ENCODE measurements around the gene TAS2R1.
"Not testable (repeated sequence)": the region's sequence is repeated elsewhere in the genome, so short reads cannot be mapped to it uniquely, and the experiment has no call there.

The TAS2R1 gene

DNA sequence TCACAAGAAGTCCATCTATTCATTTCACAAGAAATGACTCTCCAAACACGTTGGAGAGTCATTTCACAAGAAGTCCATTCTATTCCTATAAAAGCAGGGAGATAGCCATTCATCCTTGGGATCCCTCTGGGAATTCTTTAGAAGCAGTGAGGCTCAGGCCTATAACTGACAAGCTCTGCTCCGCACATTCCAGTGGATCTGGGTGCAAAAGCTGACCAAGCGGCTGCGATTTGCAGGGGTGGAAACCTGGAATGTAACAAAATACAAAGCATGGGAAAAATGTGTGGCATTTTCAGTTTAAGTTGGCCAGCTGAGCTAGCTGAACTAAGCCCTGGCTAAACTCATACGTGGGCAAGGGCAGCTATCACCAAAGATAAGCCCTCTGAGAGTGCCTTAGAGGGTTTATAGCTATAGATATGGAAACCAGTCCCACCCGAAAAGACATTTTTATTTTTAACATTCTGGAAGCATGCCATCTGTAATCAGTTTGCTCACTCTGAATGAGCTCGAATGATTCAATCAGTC, 8.7 kb downstream of the TAS2R1 start:
- no peak for DNase-seq

- DNase-seq = no peak
These were observed 10.6 kb downstream of the TAS2R1 start for GRCh38 chr5:9619331-9620092.

GRCh38 chr5:9617739-9618504, 12.2 kb downstream of the TAS2R1 start:
- no peak for DNase-seq

DNA sequence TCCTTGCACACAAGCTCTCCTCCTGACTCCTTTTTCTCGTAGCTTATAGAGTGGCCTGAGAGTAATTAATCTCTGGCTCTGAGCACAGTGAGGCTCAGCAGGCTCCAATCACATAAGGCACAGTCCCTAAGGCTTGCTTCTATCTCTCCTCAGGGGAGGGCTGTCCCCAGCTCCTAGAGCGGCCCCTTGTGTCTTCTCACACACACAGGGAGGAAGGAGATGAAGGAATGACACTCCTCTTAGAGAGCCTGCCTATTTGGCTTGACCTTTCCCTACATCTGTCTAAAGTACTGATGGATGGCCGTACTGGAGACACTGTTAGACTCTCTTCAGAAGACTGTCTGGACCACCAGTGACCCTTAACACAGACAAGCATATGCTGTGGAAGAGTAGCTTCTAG, 12.9 kb downstream of the TAS2R1 start:
- no peak for DNase-seq

- no peak for DNase-seq
These were observed 14.8 kb downstream of the TAS2R1 start for GRCh38 chr5:9615331-9615730.

DNA sequence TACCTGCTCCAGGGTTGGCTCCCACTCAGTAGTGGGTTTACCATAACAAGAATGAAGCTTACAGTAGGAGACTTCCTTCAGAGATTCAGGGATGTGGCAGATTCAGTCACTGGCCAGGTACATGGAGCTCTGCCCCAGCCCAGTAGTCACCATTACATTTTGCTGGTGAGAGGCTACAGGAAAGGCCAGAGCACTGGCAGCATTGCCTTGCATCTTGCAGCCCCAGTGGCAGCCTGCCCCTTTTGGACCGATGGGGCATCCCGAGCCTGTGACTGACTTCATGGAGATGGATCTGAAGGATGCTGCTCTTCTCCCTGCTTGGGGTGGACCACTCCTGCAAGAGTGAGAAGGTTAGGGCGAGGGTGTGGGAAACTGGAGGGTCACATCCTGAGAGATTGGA, 16.8 kb downstream of the TAS2R1 start:
- no peak for DNase-seq

DNA sequence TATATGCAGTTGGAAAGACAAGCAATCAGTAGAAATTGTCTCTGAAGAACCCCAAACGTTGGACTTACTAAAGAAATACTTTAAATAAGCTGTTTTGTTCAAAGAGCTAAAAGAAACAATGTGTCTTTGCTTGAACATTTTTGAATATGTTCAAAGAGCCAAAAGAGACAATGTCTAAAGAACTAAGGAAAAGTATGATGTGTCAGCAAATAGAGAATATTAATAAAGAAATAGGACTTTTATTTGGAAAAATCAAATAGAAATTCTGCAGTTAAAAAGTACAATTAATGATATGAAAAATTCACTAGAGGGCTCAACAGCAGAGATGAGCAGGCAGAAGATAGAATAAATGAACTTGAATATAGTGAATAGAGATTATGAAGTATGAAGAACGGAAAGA, 19.2 kb downstream of the TAS2R1 start:
- no peak for DNase-seq

DNA sequence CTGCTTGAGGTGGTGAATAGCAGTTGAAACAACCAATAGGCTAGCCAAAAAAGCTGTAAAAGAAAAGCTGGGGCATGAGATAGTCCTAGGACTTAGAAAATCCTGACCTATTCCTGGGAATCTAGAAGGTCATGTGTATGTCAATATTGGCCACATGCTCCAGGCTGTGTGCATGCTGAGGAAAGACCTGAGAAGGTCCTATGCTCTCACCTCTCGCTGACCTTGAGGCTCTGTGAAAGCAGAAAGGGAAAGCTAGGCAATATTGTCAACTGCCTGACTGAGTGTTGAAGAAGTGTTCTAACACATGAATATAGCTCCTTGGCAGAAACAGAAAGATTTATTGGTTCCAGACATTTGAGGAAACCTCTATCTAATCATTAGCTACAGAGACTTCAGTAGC, 19.8 kb downstream of the TAS2R1 start:
- no peak for DNase-seq

DNA sequence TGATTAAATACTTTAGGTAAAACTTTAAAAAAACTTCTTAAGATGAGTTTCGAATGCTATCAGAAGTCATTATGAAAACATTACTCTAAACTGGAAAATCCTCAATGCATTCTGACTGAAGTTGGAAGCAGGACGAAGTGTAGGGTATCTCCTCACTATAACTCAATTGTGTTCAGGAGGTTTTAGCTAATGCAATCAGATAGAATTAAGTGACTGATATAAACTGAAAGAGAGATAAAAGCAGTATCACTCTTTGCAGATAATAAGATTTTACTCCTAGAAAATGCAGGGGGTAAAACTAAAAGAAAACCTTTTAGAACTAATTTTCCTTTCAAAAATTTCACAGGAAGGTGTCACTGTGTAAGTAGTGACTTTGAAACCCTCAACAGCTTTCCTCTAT, 22.1 kb downstream of the TAS2R1 start:
- no peak for DNase-seq

GRCh38 chr5:9605041-9605838, 24.9 kb downstream of the TAS2R1 start:
- no peak for DNase-seq

DNA sequence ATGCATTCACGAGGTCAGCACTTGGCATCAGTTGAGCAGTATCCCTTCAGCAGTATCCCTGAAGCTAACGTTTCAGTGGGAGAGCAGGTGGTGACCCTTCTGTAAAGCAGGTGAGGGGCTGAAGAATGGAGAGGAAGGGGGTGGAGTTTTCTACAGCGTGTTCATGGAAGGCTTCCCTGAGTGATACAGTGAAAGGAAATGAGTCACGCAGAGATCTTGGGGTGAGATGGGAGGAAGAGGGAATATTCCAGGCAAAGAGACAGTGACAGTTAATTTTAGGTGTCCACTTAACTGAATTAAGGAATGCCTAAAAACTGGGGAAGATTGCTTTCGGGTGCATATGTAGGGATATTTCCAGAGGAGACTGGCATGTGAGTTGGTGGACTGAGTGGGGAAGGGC, 25.7 kb downstream of the TAS2R1 start:
- DNase-seq = no peak

DNA sequence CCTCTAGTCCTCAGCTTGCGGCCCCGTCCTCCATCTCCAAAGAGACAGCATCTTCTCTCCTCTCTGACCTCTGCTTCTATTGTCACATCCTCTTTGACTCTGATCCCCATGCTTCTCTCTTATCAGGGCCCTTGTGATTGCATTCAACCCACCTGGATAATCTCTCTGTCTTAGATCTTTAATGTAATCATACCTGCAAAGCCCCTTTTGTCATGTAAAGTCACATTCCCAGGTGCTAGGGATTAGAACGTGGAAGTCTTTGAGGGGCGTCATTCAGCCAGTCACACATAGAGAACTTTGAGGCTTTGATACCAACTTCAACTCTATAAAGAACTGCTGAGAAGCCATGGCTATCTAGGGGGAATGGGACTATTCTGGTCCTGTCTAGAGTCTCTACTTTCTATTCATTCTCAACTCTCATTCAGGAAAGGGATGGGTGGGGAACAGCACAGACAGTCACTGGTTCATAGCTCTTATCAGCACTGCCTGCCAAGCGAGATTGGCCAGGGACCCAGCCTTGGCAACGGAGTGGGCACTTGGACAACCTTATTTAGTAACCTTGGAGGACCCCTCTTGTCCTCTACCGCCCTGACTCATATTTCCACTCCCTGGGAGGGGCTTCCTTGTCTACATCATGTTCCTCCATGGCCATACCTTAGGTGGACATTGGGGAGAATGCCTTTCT, 29.0 kb downstream of the TAS2R1 start:
- no peak for DNase-seq

DNA sequence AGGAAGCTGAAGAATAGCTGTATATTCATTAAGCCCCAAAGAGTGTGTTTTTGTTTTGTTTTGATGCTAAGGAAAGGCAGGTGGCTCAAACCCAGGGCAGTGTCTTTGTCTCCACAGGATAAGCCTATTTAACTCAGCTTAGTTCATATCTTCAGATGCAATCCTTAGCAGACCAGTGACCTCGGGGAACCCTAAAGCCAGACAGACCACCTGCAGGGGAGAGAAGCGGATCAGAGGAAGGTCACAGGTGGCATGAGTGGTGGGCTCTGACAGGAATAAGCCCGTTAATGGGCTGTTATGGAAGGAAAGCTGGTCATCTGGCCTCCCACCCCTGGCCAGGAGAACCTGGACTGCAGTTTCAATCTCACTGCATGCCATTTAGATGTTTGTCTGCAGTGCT, 30.8 kb downstream of the TAS2R1 start:
- no peak for DNase-seq

DNA sequence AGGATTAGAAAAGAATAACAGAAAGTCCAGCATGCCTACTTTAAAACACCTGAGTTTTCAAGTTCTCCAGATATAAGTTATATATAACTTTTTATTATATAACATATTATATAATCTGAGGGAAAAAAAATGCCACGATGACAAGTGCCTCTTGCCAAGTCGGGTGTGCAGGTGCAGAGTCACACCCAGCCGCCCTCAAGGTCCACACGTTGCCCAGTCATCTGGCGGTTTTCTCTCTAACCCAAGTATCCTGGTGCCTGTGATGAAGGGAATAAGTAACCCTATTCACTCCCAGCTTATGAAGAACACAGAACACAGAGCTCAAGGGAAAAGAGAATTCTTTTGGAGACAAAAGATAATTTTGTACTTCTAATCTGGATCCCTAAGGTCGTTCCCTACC, 31.8 kb downstream of the TAS2R1 start:
- DNase-seq = not testable (repeated sequence)

DNA sequence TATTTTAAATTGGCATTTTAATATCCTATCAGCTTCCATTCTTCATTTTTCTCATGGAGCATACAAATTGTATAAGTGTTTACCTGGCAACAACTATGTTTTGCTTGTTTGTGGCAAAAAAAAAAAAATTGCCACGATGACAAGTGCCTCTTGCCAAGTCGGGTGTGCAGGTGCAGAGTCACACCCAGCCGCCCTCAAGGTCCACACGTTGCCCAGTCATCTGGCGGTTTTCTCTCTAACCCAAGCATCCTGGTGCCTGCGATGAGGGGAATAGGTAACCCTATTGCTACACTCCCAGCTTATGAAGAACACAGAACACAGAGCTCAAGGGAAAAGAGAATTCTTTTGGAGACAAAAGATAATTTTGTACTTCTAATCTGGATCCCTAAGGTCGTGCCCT, 32.8 kb downstream of the TAS2R1 start:
- not testable (repeated sequence) for DNase-seq

GRCh38 chr5:9596824-9597223, 33.3 kb downstream of the TAS2R1 start:
- DNase-seq = no peak

DNA sequence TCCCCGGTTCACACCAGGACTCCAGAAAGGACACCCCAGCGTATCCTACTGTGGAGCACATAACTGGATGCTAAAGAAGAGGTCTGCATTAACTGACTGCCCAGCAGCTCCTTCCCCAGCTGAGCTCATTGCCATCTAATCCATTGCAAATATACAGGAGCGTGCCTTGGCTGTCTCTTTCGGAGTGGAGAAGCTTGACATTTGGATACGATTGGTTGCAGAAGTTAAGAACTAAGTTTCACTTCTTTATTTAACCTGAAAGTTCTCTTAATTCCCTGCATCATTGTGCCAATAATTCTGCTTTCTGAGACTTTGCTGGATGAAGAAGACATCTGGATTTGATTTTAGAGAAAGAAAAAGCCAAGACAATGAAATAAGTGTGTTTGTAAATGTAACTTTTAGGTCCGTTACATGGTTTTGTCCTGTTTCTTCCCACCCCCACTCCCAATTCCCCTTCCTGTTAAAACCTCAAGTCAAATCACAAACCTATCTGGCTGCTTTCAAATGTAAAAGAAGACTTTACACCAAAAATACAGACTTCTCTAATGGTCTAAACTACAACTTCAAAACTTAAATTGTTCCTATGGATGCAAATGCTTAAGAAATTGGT, 33.9 kb downstream of the TAS2R1 start:
- DNase-seq = no peak

- no peak for DNase-seq
These were observed 35.2 kb downstream of the TAS2R1 start for GRCh38 chr5:9594913-9595312.

- DNase-seq = no peak
These were observed 40.9 kb downstream of the TAS2R1 start for GRCh38 chr5:9589049-9589835.

DNA sequence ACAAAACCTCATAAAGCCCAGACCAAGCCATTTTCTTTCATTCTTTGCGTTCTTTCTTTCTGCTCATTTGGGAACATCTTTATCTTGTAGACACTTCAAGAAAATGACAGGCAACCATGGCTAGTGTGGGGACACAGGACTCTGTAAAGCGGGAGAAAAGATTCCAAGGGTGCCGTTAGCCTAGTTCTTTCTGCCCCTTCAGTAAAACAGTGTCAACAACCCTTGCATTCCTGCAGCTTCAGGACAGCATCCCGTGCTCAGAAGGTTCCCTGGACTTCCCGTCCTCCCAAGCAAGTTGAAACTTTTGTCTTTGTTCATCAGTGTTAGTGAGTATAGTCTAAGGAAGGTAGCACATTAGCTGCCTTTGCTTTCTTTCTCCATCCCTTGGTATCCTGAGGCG, 41.9 kb downstream of the TAS2R1 start:
- DNase-seq = no peak

DNA sequence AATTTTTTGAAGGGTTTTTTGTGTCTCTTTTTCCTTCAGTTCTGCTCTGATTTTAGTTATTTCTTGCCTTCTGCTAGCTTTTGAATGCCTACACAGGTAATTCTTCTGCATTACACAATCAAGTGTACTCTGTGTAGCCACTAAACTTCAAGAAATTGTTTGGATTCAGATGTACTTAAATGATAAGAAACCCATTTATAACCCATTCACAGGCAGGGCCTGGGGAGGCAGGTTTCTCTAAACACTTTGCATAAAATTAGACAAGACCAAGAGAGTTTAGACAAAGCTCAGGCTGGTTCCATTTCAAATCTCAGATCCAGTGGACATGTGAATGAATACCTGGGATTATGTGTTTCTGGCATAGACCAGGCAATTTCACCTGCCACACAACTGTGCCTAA, 43.0 kb downstream of the TAS2R1 start:
- no peak for DNase-seq

GRCh38 chr5:9582406-9582805, 47.7 kb downstream of the TAS2R1 start:
- DNase-seq = no peak
